ENCODE measurements around the gene AADAC. TPM values are rescaled to one million over a fixed set of nuclear protein-coding genes. Genes with fewer than 3 reads are reported as not detected.

AADAC gene
- total and polyA plus RNA-seq, 2 of the 13 experiments (the other 11 are each of a cell fraction or from before 2014, with no cell fraction given), result 0.87 to 1.5 TPM

GRCh38 chr3:151856641-151857040 is 42.7 kb downstream of the AADAC start (continued):
- TF ChIP-seq ZNF740 (CRISPR knock-in tag; IDR thresholded peaks at IDR 0.05) (no peak), YEATS2 (CRISPR knock-in tag; IDR thresholded peaks at IDR 0.05; ENCODE audit: borderline replicate concordance) (no peak), ZNF619 (CRISPR knock-in tag; IDR thresholded peaks at IDR 0.05) (no peak), CENPT (CRISPR knock-in tag; IDR thresholded peaks at IDR 0.05; ENCODE audit: low read depth) (no peak)

GRCh38 chr3:151859233-151859673 is 45.3 kb downstream of the AADAC start:
- Histone ChIP-seq H3K4me2 (ENCODE audit: low read depth, low read length) (no peak overlapping the region), H3K4me1 (ENCODE audit: insufficient read depth, low read length) (no peaks in the 10 kb centered on the region), H3K4me3 (replicated peaks in 1 of 3; ENCODE audit: insufficient read depth in 1 of 3, low read depth in 2 of 3, low read length in 3 of 3) (no peak overlapping the region), H3K36me3 (replicated peaks in 1 of 2; ENCODE audit: control insufficient read depth in 1 of 2, insufficient read depth in 2 of 2, low read length in 2 of 2) (no peaks in the 10 kb centered on the region), H2AFZ (ENCODE audit: low read length) (no peak overlapping the region), H3K27ac (ENCODE audit: extremely low read length, insufficient read depth, low read length) (no peak overlapping the region), H4K20me1 (ENCODE audit: insufficient read depth, low read length) (no peaks in the 10 kb centered on the region), H3K27me3 (ENCODE audit: control insufficient read depth in 1 of 2, insufficient read depth in 2 of 2, low read length in 2 of 2) (no peaks in the 10 kb centered on the region), H3K9me3 (ENCODE audit: low read length) (no peaks in the 10 kb centered on the region), H3K79me2 (ENCODE audit: insufficient read depth, low read length) (no peaks in the 10 kb centered on the region), H3K9ac (ENCODE audit: insufficient read depth, low read depth, low read length) (no peak overlapping the region)
- in situ Hi-C loops (cut with HindIII; ENCODE audit: extremely low pct_ligation_motif_present, low pct_unique_long_range_greater_than_20kb), result no loop called here
- DNase-seq (ENCODE audit: low spot score), result no peak
- no peak for ATAC-seq
- no TSS peak for BruUV-seq (replicated peaks)
- ChIA-PET POLR2A (no interaction called here), CTCF (ENCODE audit: low intra/inter-chr PET ratio, low total read pairs) (no interaction called here)
- 3% methylated on average over 2 of the region's 2 CpGs for WGBS (ENCODE audit: low lambda C conversion rate)
- intact Hi-C loops (cut with micrococcal nuclease; ENCODE audit: unreplicated experiment), result no loop called here
- TF ChIP-seq SIX4 (CRISPR knock-in tag; IDR thresholded peaks at IDR 0.05) (no peak), ZNF224 (CRISPR knock-in tag; IDR thresholded peaks at IDR 0.05) (no peak), ZNF329 (CRISPR knock-in tag; IDR thresholded peaks at IDR 0.05; ENCODE audit: low read depth) (no peak), RXRB (CRISPR knock-in tag; IDR thresholded peaks at IDR 0.05; ENCODE audit: borderline replicate concordance) (no peak), ZNF660 (CRISPR knock-in tag; IDR thresholded peaks at IDR 0.05; ENCODE audit: borderline replicate concordance, low read depth) (no peak), IKZF5 (CRISPR knock-in tag; IDR thresholded peaks at IDR 0.05) (no peak), ZSCAN30 (CRISPR knock-in tag; IDR thresholded peaks at IDR 0.05) (no peak), HNF1B (CRISPR knock-in tag; IDR thresholded peaks at IDR 0.05) (no peak), PAXIP1 (CRISPR knock-in tag; conservative IDR thresholded peaks at IDR 0.05) (no peak), TBX2 (CRISPR knock-in tag; IDR thresholded peaks at IDR 0.05; ENCODE audit: borderline replicate concordance) (no peak)
- FAIRE-seq, result no peak
